Lung (tissue), 16 donors: Measurements from ENCODE around the gene C1orf74. TPM values are rescaled to one million over a fixed set of nuclear protein-coding genes. Genes with fewer than 3 reads are reported as not detected.
A peak's percentile ranks its signal among the peaks of the same experiment; 100 is the strongest.

ENCODE experiments used
- ATAC-seq: fragments of 200-7000 bp; cut with Tn5 transposase; one replicate; pipeline ENCODE4 v1.9.1; 2020; ENCODE audit warnings: moderate number of reproducible peaks; ENCODE audit not compliant: insufficient read depth, low FRiP score
- DNase-seq, 3 donors: peaks; one replicate each; pipeline ENCODE4 v3.0.0-alpha.2; 2013 to 2017
- H3K27ac ChIP-seq, 2 donors: one replicate each; pipeline ENCODE4 v1.5.1; 2013; ENCODE audit warnings: mild to moderate bottlenecking in 2 of 2, moderate library complexity in 2 of 2, control low read depth in 1 of 2, inconsistent platforms in 1 of 2, low read depth in 1 of 2, low read length in 1 of 2
- H3K27me3 ChIP-seq, 3 donors: one replicate each; pipeline ENCODE4 v1.5.1; 2013; ENCODE audit warnings: low read length in 2 of 3; ENCODE audit not compliant: control insufficient read depth in 3 of 3, insufficient read depth in 3 of 3
- H3K36me3 ChIP-seq, 4 donors: one replicate each; pipeline ENCODE4 v1.5.1; 2013; ENCODE audit warnings: low read length in 4 of 4, mild to moderate bottlenecking in 1 of 4, moderate library complexity in 1 of 4; ENCODE audit not compliant: control insufficient read depth in 4 of 4, insufficient read depth in 4 of 4
- H3K4me1 ChIP-seq, 5 donors: one replicate each; pipeline ENCODE4 v1.5.1; 2013; ENCODE audit warnings: low read length in 5 of 5, mild to moderate bottlenecking in 2 of 5, moderate library complexity in 1 of 5; ENCODE audit not compliant: control insufficient read depth in 5 of 5, insufficient read depth in 5 of 5
- H3K4me3 ChIP-seq: one replicate; pipeline ENCODE4 v1.5.1; 2013; ENCODE audit warnings: mild to moderate bottlenecking, control low read depth, moderate library complexity
- H3K9ac ChIP-seq, 2 donors: one replicate each; pipeline ENCODE4 v1.5.1; 2013; ENCODE audit warnings: low read length in 2 of 2, control low read depth in 1 of 2; ENCODE audit not compliant: insufficient read depth in 1 of 2
- H3K9me3 ChIP-seq, 4 donors: one replicate each; pipeline ENCODE4 v1.5.1; 2013; ENCODE audit warnings: low read length in 3 of 4, mild to moderate bottlenecking in 1 of 4, moderate library complexity in 1 of 4; ENCODE audit not compliant: control insufficient read depth in 4 of 4, insufficient read depth in 3 of 4
- WGBS, 2 donors: extraction: QIAGEN DNeasy Blood & Tissue Kit; methylation state at CpG; one replicate each; pipeline ENCODE4 v1.1.7; 2013; 5-methylcytosine and 5-hydroxymethylcytosine counted together
- long read RNA-seq, 5 donors: transcript quantifications; one replicate each; lab custom pipeline, GENCODE V29; 2026
- polyA plus RNA-seq, 2 donors: library from polyadenylated mRNA; stranded (reverse); fragments of 200-250 nt; gene quantifications; one replicate each; pipeline ENCODE4 v1.2.1, GENCODE V29; 2013
- total RNA-seq, 2 donors: library from RNA; depleted of rRNA in 1 of 2; stranded (reverse); fragments of >200 nt in 1 of 2; gene quantifications; one replicate each; pipeline ENCODE4 v1.2.1, GENCODE V29; 2014 to 2021
- TF ChIP-seq, protein P1 (sequence below): IDR thresholded peaks from 2 replicates; pipeline ENCODE4 v1.5.1; 2012; ENCODE audit warnings: mild to moderate bottlenecking; ENCODE audit errors: control extremely low read depth, extremely low read depth
- donor health status: control.
- donor health status: control.
- donor health status: Bipolar disorder and iron deficiency.
- donor health status: healthy.
- donor health status: DM: yes; HTN: yes; CAD: no.

Gene C1orf74
- total RNA-seq (1 to 10 TPM; 1.8 to 2.5 TPM), polyA plus RNA-seq (1 to 10 TPM in 1 of 2 donors, under 1 TPM in 1; 0.75 to 1.2 TPM)
- long read RNA-seq, donor 1, full-length matches to known transcripts: 3 of 3 reads
- long read RNA-seq, donor 1, partial matches to known transcripts: 0 of 3 reads
- long read RNA-seq, donor 1, other reads (novel, unspliced or antisense): 0 of 3 reads
- long read RNA-seq, donor 2, full-length matches to known transcripts: 1 of 1 reads
- long read RNA-seq, donor 2, partial matches to known transcripts: 0 of 1 reads
- long read RNA-seq, donor 2, other reads (novel, unspliced or antisense): 0 of 1 reads
- long read RNA-seq, donor 3, full-length matches to known transcripts: 2 of 2 reads
- long read RNA-seq, donor 3, partial matches to known transcripts: 0 of 2 reads
- long read RNA-seq, donor 3, other reads (novel, unspliced or antisense): 0 of 2 reads
- long read RNA-seq, donor 4: 0 reads
- long read RNA-seq, donor 5, full-length matches to known transcripts: 1 of 1 reads
- long read RNA-seq, donor 5, partial matches to known transcripts: 0 of 1 reads
- long read RNA-seq, donor 5, other reads (novel, unspliced or antisense): 0 of 1 reads

GRCh38 chr1:209784265-209785169 lies at the start of gene C1orf74:
C1orf74 (minus strand) TSS chr1:209784559; CDS start chr1:209783634, 925 bp downstream.
- peak; percentile 99 for ATAC-seq
- TF ChIP-seq, protein P1, sequence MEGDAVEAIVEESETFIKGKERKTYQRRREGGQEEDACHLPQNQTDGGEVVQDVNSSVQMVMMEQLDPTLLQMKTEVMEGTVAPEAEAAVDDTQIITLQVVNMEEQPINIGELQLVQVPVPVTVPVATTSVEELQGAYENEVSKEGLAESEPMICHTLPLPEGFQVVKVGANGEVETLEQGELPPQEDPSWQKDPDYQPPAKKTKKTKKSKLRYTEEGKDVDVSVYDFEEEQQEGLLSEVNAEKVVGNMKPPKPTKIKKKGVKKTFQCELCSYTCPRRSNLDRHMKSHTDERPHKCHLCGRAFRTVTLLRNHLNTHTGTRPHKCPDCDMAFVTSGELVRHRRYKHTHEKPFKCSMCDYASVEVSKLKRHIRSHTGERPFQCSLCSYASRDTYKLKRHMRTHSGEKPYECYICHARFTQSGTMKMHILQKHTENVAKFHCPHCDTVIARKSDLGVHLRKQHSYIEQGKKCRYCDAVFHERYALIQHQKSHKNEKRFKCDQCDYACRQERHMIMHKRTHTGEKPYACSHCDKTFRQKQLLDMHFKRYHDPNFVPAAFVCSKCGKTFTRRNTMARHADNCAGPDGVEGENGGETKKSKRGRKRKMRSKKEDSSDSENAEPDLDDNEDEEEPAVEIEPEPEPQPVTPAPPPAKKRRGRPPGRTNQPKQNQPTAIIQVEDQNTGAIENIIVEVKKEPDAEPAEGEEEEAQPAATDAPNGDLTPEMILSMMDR: no peak
- H3K4me3 ChIP-seq: peak within 1 kb of the TSS; percentile 83
- peaks cover 0 to 2% (median 0%) of the 10 kb centered on the region in 4 donors for H3K9me3 ChIP-seq
- H3K27me3 ChIP-seq: no peaks in the 10 kb centered on the region
- peak within 1 kb of the TSS; percentile 81 to 89 for H3K9ac ChIP-seq
- WGBS, 2 donors: 3% methylated on average over 48 of the region's 48 CpGs
- H3K4me1 ChIP-seq: peaks cover 2 to 26% (median 13%) of the 10 kb centered on the region in 5 donors
- peaks cover 0 to 3% (median 0%) of the 10 kb centered on the region in 4 donors for H3K36me3 ChIP-seq
- DNase-seq: peak; percentile 99
- peak within 1 kb of the TSS; percentile 85 to 93 for H3K27ac ChIP-seq

DNA sequence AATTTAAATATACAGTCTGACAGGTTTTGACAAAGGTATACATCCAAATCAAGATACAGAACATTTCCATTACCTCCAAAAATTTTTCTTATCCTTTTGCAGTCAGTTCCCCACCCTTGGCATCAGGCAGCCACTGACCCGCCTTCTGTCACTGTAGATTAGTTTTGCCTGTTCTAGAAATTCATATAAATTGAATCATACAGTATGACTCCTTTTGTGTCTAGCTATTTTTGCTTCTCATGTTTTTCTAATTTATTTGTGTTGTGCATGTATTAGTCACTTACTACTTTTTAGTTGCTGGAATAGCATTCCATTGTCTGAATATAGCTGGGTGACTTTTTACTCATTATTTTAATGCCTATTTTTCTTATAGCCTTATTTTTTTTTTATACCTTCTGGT lies 47.3 kb upstream of the C1orf74 start:
- H3K9ac ChIP-seq: no peak overlapping the region
- H3K36me3 ChIP-seq: peaks cover 6 to 43% (median 25%) of the 10 kb centered on the region in 4 donors
- H3K9me3 ChIP-seq: peaks cover 0 to 1% (median 0%) of the 10 kb centered on the region in 4 donors
- H3K4me1 ChIP-seq: peaks cover 0 to 3% (median 0%) of the 10 kb centered on the region in 5 donors
- DNase-seq (no peak), ATAC-seq (no peak)
- no peaks in the 10 kb centered on the region for H3K27me3 ChIP-seq
- no peak overlapping the region for H3K27ac ChIP-seq
- H3K4me3 ChIP-seq: no peak overlapping the region
- WGBS, 2 donors: 95 to 100% methylated on average over 1 of the region's 1 CpG
- TF ChIP-seq, protein P1: no peak

- H3K36me3 ChIP-seq: peaks cover 6 to 37% (median 24%) of the 10 kb centered on the region in 4 donors
- peaks cover 0 to 1% (median 0%) of the 10 kb centered on the region in 4 donors for H3K9me3 ChIP-seq
- H3K9ac ChIP-seq: no peak overlapping the region
- peaks cover 0 to 3% (median 0%) of the 10 kb centered on the region in 5 donors for H3K4me1 ChIP-seq
- DNase-seq: no peak
- no peak for ATAC-seq
- H3K27me3 ChIP-seq: no peaks in the 10 kb centered on the region
- no peak overlapping the region for H3K27ac ChIP-seq
- 85 to 88% methylated on average over 3 of the region's 3 CpGs for WGBS, 2 donors
- TF ChIP-seq, protein P1: no peak
- H3K4me3 ChIP-seq: no peak overlapping the region
Observed at GRCh38 chr1:209830722-209831121, 46.4 kb upstream of the C1orf74 start.
